ENCODE data around the gene ECT2L.

- TF ChIP-seq CTCF (conservative IDR thresholded peaks at IDR 0.05; ENCODE audit: low read depth in 2 of 2) (no peak), EZH2 (IDR thresholded peaks at IDR 0.05; ENCODE audit: low read depth, unreplicated experiment) (no peak), POLR2AphosphoS5 (IDR thresholded peaks at IDR 0.05; ENCODE audit: low read depth) (no peak), REST (IDR thresholded peaks at IDR 0.05; ENCODE audit: unreplicated experiment) (no peak), EZH2phosphoT487 (IDR thresholded peaks at IDR 0.05; ENCODE audit: unreplicated experiment) (no peak), ETS1 (IDR thresholded peaks at IDR 0.05) (no peak), CREB1 (CRISPR knock-in tag; IDR thresholded peaks at IDR 0.05; ENCODE audit: low read depth) (no peak), NANOG (IDR thresholded peaks at IDR 0.05; ENCODE audit: borderline replicate concordance) (no peak), ZNF114 (CRISPR knock-in tag; IDR thresholded peaks at IDR 0.05) (no peak), STAT1 (IDR thresholded peaks at IDR 0.05; ENCODE audit: unreplicated experiment) (no peak), ZNF331 (CRISPR knock-in tag; IDR thresholded peaks at IDR 0.05; ENCODE audit: low read depth) (no peak), JUNB (IDR thresholded peaks at IDR 0.05; ENCODE audit: unreplicated experiment) (no peak)
Observed at GRCh38 chr6:138797806-138798446, 2.0 kb downstream of the ECT2L start.
